H1 (cell line): ENCODE data around the gene CAMK2G. TPM values are rescaled to one million over a fixed set of nuclear protein-coding genes. Genes with fewer than 3 reads are reported as not detected.

Experiments used
- CTCF ChIA-PET: fragments of 300-600 bp; sonication (Branson Sonifier 250); formaldehyde crosslinking; loops from one replicate; lab custom pipeline; 2021; ENCODE audit not compliant: partially characterized antibody; lab: Charles Lee
- POLR2A ChIA-PET: fragments of 300-600 bp; sonication (Branson Sonifier 250); formaldehyde crosslinking; loops from one replicate; lab custom pipeline; 2021; ENCODE audit warnings: inconsistent platforms; ENCODE audit not compliant: partially characterized antibody; lab: Charles Lee
- DNase-seq, 2 experiments: peaks; one replicate each; pipeline versions ENCODE4 v3.0.0 to v3.0.0-alpha.2; 2010 to 2022; ENCODE audit warnings: low spot score in 2 of 2, low read depth in 1 of 2, mixed read lengths in 1 of 2
- FAIRE-seq: peaks from 2 replicates; lab custom pipeline; 2011; peaks lifted over from hg19 to GRCh38; lab: Jason Lieb, UNC
- H2AFZ ChIP-seq: 2 replicates; pipeline ENCODE4 v1.8.1; 2012; ENCODE audit warnings: low read length, inconsistent platforms
- H2AK5ac ChIP-seq: 2 replicates; pipeline ENCODE4 v1.6.1; 2013; ENCODE audit warnings: low read depth, low read length
- H2BK120ac ChIP-seq: replicated peaks from 2 replicates; pipeline ENCODE3; 2013; ENCODE audit warnings: low read depth, low read length, inconsistent platforms
- H2BK12ac ChIP-seq: 2 replicates; pipeline ENCODE4 v1.6.1; 2013; ENCODE audit warnings: low read depth, low read length
- H2BK15ac ChIP-seq: 2 replicates; pipeline ENCODE4 v1.6.1; 2013; ENCODE audit warnings: low read length
- H2BK20ac ChIP-seq: 2 replicates; pipeline ENCODE4 v1.6.1; 2013; ENCODE audit warnings: low read length
- H2BK5ac ChIP-seq: 2 replicates; pipeline ENCODE4 v1.6.1; 2013; ENCODE audit warnings: low read depth, low read length
- H3K14ac ChIP-seq: 2 replicates; pipeline ENCODE4 v1.6.1; 2013; ENCODE audit warnings: inconsistent platforms; ENCODE audit not compliant: insufficient read length
- H3K18ac ChIP-seq: 2 replicates; pipeline ENCODE4 v1.6.1; 2013; ENCODE audit warnings: low read length; ENCODE audit errors: extremely low read depth
- H3K23ac ChIP-seq: 2 replicates; pipeline ENCODE4 v1.6.1; 2013; ENCODE audit warnings: inconsistent platforms; ENCODE audit not compliant: insufficient read length
- H3K23me2 ChIP-seq: 2 replicates; pipeline ENCODE4 v1.6.1; 2013; ENCODE audit warnings: low read depth, low read length
- H3K27ac ChIP-seq: 2 replicates; pipeline ENCODE4 v1.6.1; 2011; ENCODE audit warnings: low read depth, low read length, inconsistent platforms
- H3K27me3 ChIP-seq, 4 experiments: replicated peaks in 1 of 4; 1 replicate in 1 of 4; 2 replicates in 3 of 4; pipeline versions ENCODE4 v1.6.1 to v1.8.1; 2011 to 2013; ENCODE audit warnings: low read length in 3 of 4, mild to moderate bottlenecking in 3 of 4, inconsistent platforms in 2 of 4, mixed read lengths in 2 of 4, moderate library complexity in 1 of 4; ENCODE audit not compliant: control insufficient read depth in 3 of 4, insufficient read depth in 3 of 4; ENCODE audit errors: extremely low read depth in 1 of 4
- H3K36me3 ChIP-seq, 4 experiments: 2 replicates each; pipeline versions ENCODE4 v1.6.1 to v1.8.1; 2011 to 2013; ENCODE audit warnings: mild to moderate bottlenecking in 4 of 4, low read length in 3 of 4, moderate library complexity in 2 of 4, control low read depth in 1 of 4, inconsistent platforms in 1 of 4; ENCODE audit not compliant: insufficient read depth in 4 of 4, control insufficient read depth in 2 of 4
- H3K4ac ChIP-seq: replicated peaks from 2 replicates; pipeline ENCODE3; 2013; ENCODE audit warnings: low read length, low read depth, mixed read lengths, inconsistent platforms; ENCODE audit not compliant: insufficient read length
- H3K4me1 ChIP-seq, 4 experiments: replicated peaks in 1 of 4; 1 replicate in 1 of 4; 2 replicates in 3 of 4; pipeline versions ENCODE4 v1.6.1 to v1.8.1; 2011 to 2013; ENCODE audit warnings: low read length in 3 of 4, inconsistent platforms in 2 of 4, mixed read lengths in 1 of 4; ENCODE audit not compliant: insufficient read depth in 4 of 4, control insufficient read depth in 3 of 4
- H3K4me2 ChIP-seq, 2 experiments: 2 replicates each; pipeline versions ENCODE4 v1.6.1 to v1.8.1; 2011 to 2013; ENCODE audit warnings: low read depth in 2 of 2, low read length in 2 of 2, control low read depth in 1 of 2, inconsistent platforms in 1 of 2, mild to moderate bottlenecking in 1 of 2; ENCODE audit not compliant: insufficient read depth in 1 of 2
- H3K4me3 ChIP-seq, 4 experiments: fragments of 200-600, 300-600 bp in 1 of 4; sonication (generic), shearing (Covaris generic), sonication (Bioruptor Twin) in 1 of 4; 2 replicates each; pipeline versions ENCODE4 v1.5.1 to v1.8.1; 2011 to 2016; ENCODE audit warnings: low read length in 4 of 4, low read depth in 3 of 4, control low read depth in 2 of 4, inconsistent platforms in 2 of 4, mild to moderate bottlenecking in 2 of 4, mixed read lengths in 1 of 4, moderate library complexity in 1 of 4; ENCODE audit not compliant: insufficient read depth in 2 of 4; ENCODE audit errors: extremely low read depth in 1 of 4
- H3K56ac ChIP-seq: replicated peaks from 2 replicates; pipeline ENCODE3; 2013; ENCODE audit warnings: low read depth, mild to moderate bottlenecking, mixed read lengths, low read length, inconsistent platforms; ENCODE audit not compliant: insufficient read length
- H3K79me1 ChIP-seq: 2 replicates; pipeline ENCODE4 v1.6.1; 2013; ENCODE audit warnings: low read depth, low read length, control low read depth
- H3K79me2 ChIP-seq, 2 experiments: 2 replicates each; pipeline versions ENCODE4 v1.6.1 to v1.8.1; 2012 to 2013; ENCODE audit warnings: low read length in 2 of 2, mild to moderate bottlenecking in 2 of 2, inconsistent platforms in 1 of 2; ENCODE audit not compliant: insufficient read depth in 2 of 2, control insufficient read depth in 1 of 2
- H3K9ac ChIP-seq, 4 experiments: replicated peaks in 1 of 4; 1 replicate in 1 of 4; 2 replicates in 3 of 4; pipeline versions ENCODE4 v1.6.1 to v1.8.1; 2011 to 2013; ENCODE audit warnings: low read depth in 3 of 4, low read length in 3 of 4, control low read depth in 2 of 4, mild to moderate bottlenecking in 2 of 4, moderate library complexity in 2 of 4, inconsistent platforms in 1 of 4; ENCODE audit errors: extremely low read depth in 1 of 4
- H3K9me3 ChIP-seq, 2 experiments: 2 replicates each; pipeline versions ENCODE4 v1.6.1 to v1.8.1; 2012 to 2013; ENCODE audit warnings: mild to moderate bottlenecking in 2 of 2, moderate library complexity in 2 of 2, control low read depth in 1 of 2, inconsistent platforms in 1 of 2, low read depth in 1 of 2, low read length in 1 of 2, mixed read lengths in 1 of 2; ENCODE audit not compliant: insufficient read depth in 2 of 2
- H4K20me1 ChIP-seq, 2 experiments: replicated peaks in 1 of 2; 2 replicates each; pipeline versions ENCODE3 to v1.8.1; 2011 to 2013; ENCODE audit warnings: inconsistent platforms in 2 of 2, low read length in 2 of 2, mild to moderate bottlenecking in 1 of 2; ENCODE audit not compliant: insufficient read depth in 2 of 2, control insufficient read depth in 1 of 2
- H4K5ac ChIP-seq: 2 replicates; pipeline ENCODE4 v1.6.1; 2013; ENCODE audit warnings: low read length, low read depth, mixed read lengths, inconsistent platforms; ENCODE audit not compliant: insufficient read length
- H4K8ac ChIP-seq: 2 replicates; pipeline ENCODE4 v1.8.0; 2013; ENCODE audit warnings: mild to moderate bottlenecking, moderate library complexity, low read length, inconsistent platforms; ENCODE audit not compliant: insufficient read depth; ENCODE audit errors: extremely low read depth
- H4K91ac ChIP-seq: replicated peaks from 2 replicates; pipeline ENCODE3; 2013; ENCODE audit warnings: low read length, mixed read lengths, inconsistent platforms; ENCODE audit not compliant: insufficient read length
- CBX5 ChIP-seq: fragments of 300-800, 300-1000 bp; sonication (generic); IDR thresholded peaks from 2 replicates; pipeline ENCODE4 v1.7.1; 2016; ENCODE audit warnings: antibody characterized with exemption, low read length, low read depth
- CBX8 ChIP-seq: fragments of 300-800, 300-1000 bp; sonication (generic); IDR thresholded peaks from 2 replicates; pipeline ENCODE4 v1.7.1; 2016; ENCODE audit warnings: low read depth, low read length, borderline replicate concordance
- CREB1 ChIP-seq: IDR thresholded peaks from 2 replicates; pipeline ENCODE4 v1.6.1; 2012; ENCODE audit warnings: inconsistent platforms
- GABPA ChIP-seq: IDR thresholded peaks from 2 replicates; pipeline ENCODE4 v1.6.1; 2011; ENCODE audit warnings: mild to moderate bottlenecking, low read length, moderate library complexity, borderline replicate concordance; ENCODE audit not compliant: insufficient read depth
- MAFK ChIP-seq: IDR thresholded peaks from 2 replicates; pipeline ENCODE4 v1.6.1; 2012; ENCODE audit warnings: low read depth, mild to moderate bottlenecking, improper control_type of control experiment, low read length
- PHF8 ChIP-seq: fragments of 200-600 bp; sonication (generic); conservative IDR thresholded peaks from 2 replicates; pipeline ENCODE4 v1.7.1; 2012; ENCODE audit warnings: low read depth, mild to moderate bottlenecking, inconsistent platforms, low read length, moderate library complexity
- POU5F1 ChIP-seq: IDR thresholded peaks from 2 replicates; pipeline ENCODE4 v1.6.1; 2011; ENCODE audit warnings: low read depth, mild to moderate bottlenecking, low read length, moderate library complexity
- SIN3A ChIP-seq, 2 experiments: IDR thresholded peaks in 1 of 2; conservative IDR thresholded peaks in 1 of 2; 2 replicates each; pipeline ENCODE4 v1.6.1; 2011 to 2012; ENCODE audit warnings: low read length in 2 of 2, improper control_type of control experiment in 1 of 2, low read depth in 1 of 2, mild to moderate bottlenecking in 1 of 2
- TBP ChIP-seq: IDR thresholded peaks from 2 replicates; pipeline ENCODE4 v1.6.1; 2011; ENCODE audit warnings: low read depth, low read length, improper control_type of control experiment
- TCF12 ChIP-seq: IDR thresholded peaks from 2 replicates; pipeline ENCODE4 v1.6.1; 2011; ENCODE audit warnings: low read depth, mild to moderate bottlenecking, low read length
- WGBS, 2 experiments: shearing (Covaris generic) in 1 of 2; methylation state at CpG; one replicate each; pipeline versions ENCODE4 v1.1.6 to v1.1.7; 2013 to 2015; ENCODE audit warnings: low lambda C conversion rate in 2 of 2, mixed read lengths in 2 of 2, inconsistent platforms in 1 of 2, low coverage in 1 of 2, missing lambda C conversion rate in 1 of 2; ENCODE audit not compliant: insufficient replicate concordance in 2 of 2, insufficient coverage in 1 of 2, insufficient read length in 1 of 2; ENCODE audit errors: extremely low coverage in 1 of 2, missing lambda C conversion rate in 1 of 2; 5-methylcytosine and 5-hydroxymethylcytosine counted together
- polyA plus RNA-seq, 7 experiments: library from polyadenylated mRNA; depleted of rRNA in 3 of 7; stranded (reverse) in 5 of 7; unstranded in 2 of 7; fragments of >200 nt in 5 of 7; fragments of 200-250 nt in 2 of 7; gene quantifications; 1 replicate in 5 of 7; 2 replicates in 1 of 7; 4 replicates in 1 of 7; pipeline versions ENCODE4 v1.2.1 to v1.2.3, GENCODE V29; 2011 to 2013; ENCODE audit warnings: missing spikeins in 2 of 7, mixed read lengths in 2 of 7
- total RNA-seq: library from RNA; stranded (reverse); fragmentation: NEBNext Ultra II Directional; extraction: Animal tissue kit (Norgen Biotek cat#: 25700); gene quantifications from 2 replicates; pipeline ENCODE4 v1.2.1, GENCODE V29; 2021

The CAMK2G gene
- total and polyA plus RNA-seq, 2 of the 8 experiments (the other 6 are each of a cell fraction or from before 2014, with no cell fraction given): 28.9 to 31.7 TPM

DNA sequence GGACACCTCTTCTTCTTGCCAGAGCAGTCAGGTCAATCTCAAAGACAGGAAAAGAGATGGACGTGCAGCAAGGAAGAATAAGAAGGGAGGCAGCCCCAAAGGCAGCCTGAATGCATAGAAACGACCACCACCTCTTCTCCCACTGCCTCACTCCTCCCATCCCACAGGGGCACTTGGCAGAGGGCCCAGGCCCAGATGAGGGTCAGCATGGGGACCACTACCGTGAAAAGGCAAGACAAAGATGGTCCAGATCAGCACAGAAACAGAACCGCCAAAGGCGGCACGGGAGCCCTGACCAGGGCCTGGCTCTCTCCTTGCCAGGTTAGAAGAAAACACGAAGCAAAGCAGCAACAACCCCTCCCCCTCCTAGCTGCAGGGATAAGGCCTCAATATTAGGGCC lies 61.0 kb downstream of the CAMK2G start:
- H4K91ac ChIP-seq: no peak overlapping the region
- H3K4me2 ChIP-seq: no peak overlapping the region
- WGBS, 2 experiments: 92% methylated on average over 7 of the region's 7 CpGs; no CpG with 5 or more reads in 1 of the 2 experiments
- H3K9me3 ChIP-seq: no peaks in the 10 kb centered on the region
- DNase-seq (no peak), FAIRE-seq (no peak)
- H3K79me2 ChIP-seq: no peaks in the 10 kb centered on the region
- no peak overlapping the region for H2BK12ac ChIP-seq
- H3K23me2 ChIP-seq: no peaks in the 10 kb centered on the region; the same call in 1 of the 2 replicates
- TF ChIP-seq CREB1 (no peak), POU5F1 (no peak), SIN3A (conservative IDR thresholded peaks at IDR 0.05 in 1 of 2, IDR thresholded peaks at IDR 0.05 in 1 of 2; ENCODE audit: low read depth in 1 of 2, low read length in 2 of 2) (no peak), TCF12 (no peak), MAFK (no peak), PHF8 (no peak), CBX5 (no peak), CBX8 (no peak), GABPA (no peak), TBP (no peak)
- no peak overlapping the region for H2BK20ac ChIP-seq
- no peak overlapping the region for H2BK120ac ChIP-seq
- no peaks in the 10 kb centered on the region for H3K27me3 ChIP-seq
- H3K23ac ChIP-seq: no peak overlapping the region
- H3K4ac ChIP-seq: no peak overlapping the region
- H4K8ac ChIP-seq: no peak overlapping the region
- ChIA-PET POLR2A (interaction anchor here (0.7 to 11.1 kb wide), 4 partner anchors 10 to 70 kb away, joined by 4 to 137 read pairs (median 5); partner anchors contain the start of gene CHCHD1), CTCF (interaction anchor here (0.6 to 16.0 kb wide), 6 partner anchors 13 to 836 kb away, joined by 3 to 209 read pairs (median 8); no protein-coding TSS in a partner anchor)
- no peak overlapping the region for H3K27ac ChIP-seq
- peaks cover 0 to 7% of the 10 kb centered on the region in 2 experiments for H4K20me1 ChIP-seq
- no peak overlapping the region for H2AFZ ChIP-seq
- no peak overlapping the region for H3K9ac ChIP-seq
- no peak overlapping the region for H3K56ac ChIP-seq
- H2BK15ac ChIP-seq: no peak overlapping the region
- no peak overlapping the region for H3K14ac ChIP-seq
- no peak overlapping the region for H2BK5ac ChIP-seq
- no peak overlapping the region for H2AK5ac ChIP-seq
- H3K4me1 ChIP-seq: peaks cover 0 to 4% (median 2%) of the 10 kb centered on the region in 4 experiments; a peak in 4 of 7 replicates
- no peak overlapping the region for H3K4me3 ChIP-seq
- no peak overlapping the region for H4K5ac ChIP-seq
- H3K79me1 ChIP-seq: no peaks in the 10 kb centered on the region
- H3K18ac ChIP-seq: no peak overlapping the region
- H3K36me3 ChIP-seq: peaks cover 0 to 19% (median 7%) of the 10 kb centered on the region in 4 experiments; a peak in 5 of 8 replicates
